ENCODE measurements around the gene DDIAS. TPM values are rescaled to one million over a fixed set of nuclear protein-coding genes. Genes with fewer than 3 reads are reported as not detected.

The DDIAS gene
- total and polyA plus RNA-seq, 10 of the 15 experiments (the other 5 are each of a cell fraction or from before 2014, with no cell fraction given), result 6.9 to 27.8 (median 12.9) TPM

- Histone ChIP-seq H3K9me3 (replicated peaks; ENCODE audit: control insufficient read depth, insufficient read depth, low read length) (peaks cover 8% of the 10 kb centered on the region; the same call in 2 of the 3 replicates), H4K20me1 (ENCODE audit: control insufficient read depth, insufficient read depth) (no peaks in the 10 kb centered on the region), H3K9ac (ENCODE audit: control insufficient read depth, insufficient read depth, low read length) (no peak overlapping the region), H3K36me3 (ENCODE audit: control insufficient read depth in 2 of 2, insufficient read depth in 2 of 2, low read length in 1 of 2) (no peaks in the 10 kb centered on the region), H3K27ac (ENCODE audit: control insufficient read depth, insufficient read depth) (no peak overlapping the region), H3K4me1 (ENCODE audit: control insufficient read depth, insufficient read depth, low read length) (peaks cover 15% of the 10 kb centered on the region; the same call in 1 of the 2 replicates), H2AFZ (ENCODE audit: control insufficient read depth, low read depth, low read length) (no peak overlapping the region), H3K27me3 (replicated peaks in 1 of 2; ENCODE audit: control insufficient read depth in 2 of 2, insufficient read depth in 2 of 2, low read length in 1 of 2) (no peaks in the 10 kb centered on the region), H3K4me3 (no peak overlapping the region), H3K4me2 (ENCODE audit: control insufficient read depth, insufficient read depth) (no peak overlapping the region), H3K79me2 (ENCODE audit: control insufficient read depth, insufficient read depth, low read length) (peaks cover 35% of the 10 kb centered on the region)
- POLR2A ChIA-PET, result no interaction called here
- 99% methylated on average over 5 of the region's 5 CpGs for WGBS (ENCODE audit: insufficient coverage, insufficient replicate concordance, low lambda C conversion rate, missing lambda C conversion rate)
- SMC1A ChIA-PET (ENCODE audit: uncharacterized antibody, unreplicated experiment), result interaction anchor here (0.7 to 4.5 kb wide), 20 partner anchors 12 to 816 kb away, joined by 3 to 50 read pairs (median 4); no protein-coding TSS in a partner anchor
- in situ Hi-C loops (cut with MboI), result loop anchor here (10.0 kb wide), 2 partner anchors 167 to 377 kb away; partner anchors contain the start of genes CCDC90B and RAB30
- FAIRE-seq (no peak), ATAC-seq (no peak), DNase-seq (ENCODE audit: low read depth, low spot score) (no peak)
- intact Hi-C loops (cut with micrococcal nuclease; ENCODE audit: unreplicated experiment), result loop anchor here (5.0 kb wide), 2 partner anchors 815 to 915 kb away; no protein-coding TSS in a partner anchor
- TF ChIP-seq CEBPB (IDR thresholded peaks at IDR 0.05; ENCODE audit: borderline replicate concordance in 1 of 2, low read depth in 2 of 2, low read length in 2 of 2) (no peak), RB1 (IDR thresholded peaks at IDR 0.05; ENCODE audit: borderline replicate concordance) (no peak), ZBTB11 (CRISPR knock-in tag; IDR thresholded peaks at IDR 0.05) (no peak), FOXM1 (IDR thresholded peaks at IDR 0.05; ENCODE audit: low read depth, low read length) (no peak), SPI1 (IDR thresholded peaks at IDR 0.05; ENCODE audit: borderline replicate concordance, insufficient read depth, low read depth, low read length) (no peak), EED (IDR thresholded peaks at IDR 0.05; ENCODE audit: low read depth) (no peak), BCL3 (IDR thresholded peaks at IDR 0.05; ENCODE audit: borderline replicate concordance, insufficient read depth, low read depth, low read length, poor library complexity, severe bottlenecking) (no peak), IRF3 (IDR thresholded peaks at IDR 0.05) (no peak), KLF5 (IDR thresholded peaks at IDR 0.05; ENCODE audit: partially characterized antibody) (no peak), NR2C1 (IDR thresholded peaks at IDR 0.05) (no peak), SUZ12 (IDR thresholded peaks at IDR 0.05; ENCODE audit: unreplicated experiment) (no peak), JUNB (IDR thresholded peaks at IDR 0.05) (no peak), POLR2AphosphoS2 (IDR thresholded peaks at IDR 0.05; ENCODE audit: low read depth, low read length) (no peak), FOXK2 (IDR thresholded peaks at IDR 0.05) (no peak), POLR2AphosphoS5 (IDR thresholded peaks at IDR 0.05; ENCODE audit: low read length) (no peak), SMC3 (IDR thresholded peaks at IDR 0.05; ENCODE audit: borderline replicate concordance, low read length) (no peak), SREBF2 (IDR thresholded peaks at IDR 0.05; ENCODE audit: low read length) (no peak), ZNF24 (IDR thresholded peaks at IDR 0.05) (no peak), MYC (IDR thresholded peaks at IDR 0.05; ENCODE audit: insufficient read depth, insufficient read length, insufficient replicate concordance, low read length, severe bottlenecking) (no peak)
- CTCF ChIA-PET, result interaction anchor here (0.7 to 8.7 kb wide), 16 partner anchors 12 to 909 kb away, joined by 3 to 87 read pairs (median 3); no protein-coding TSS in a partner anchor
- no TSS peak for BruUV-seq (replicated peaks)
- RAD21 ChIA-PET (ENCODE audit: unreplicated experiment), result interaction anchor here (0.8 to 3.2 kb wide), 17 partner anchors 13 to 383 kb away, joined by 3 to 20 read pairs (median 4); no protein-coding TSS in a partner anchor
These were observed 5.8 kb downstream of the DDIAS start for GRCh38 chr11:82907371-82907770.
